Measurements from ENCODE around the gene USP21.

Gene USP21

GRCh38 chr1:161137881-161138280 is 21.4 kb upstream of the USP21 start:
- no peak for DNase-seq

DNA sequence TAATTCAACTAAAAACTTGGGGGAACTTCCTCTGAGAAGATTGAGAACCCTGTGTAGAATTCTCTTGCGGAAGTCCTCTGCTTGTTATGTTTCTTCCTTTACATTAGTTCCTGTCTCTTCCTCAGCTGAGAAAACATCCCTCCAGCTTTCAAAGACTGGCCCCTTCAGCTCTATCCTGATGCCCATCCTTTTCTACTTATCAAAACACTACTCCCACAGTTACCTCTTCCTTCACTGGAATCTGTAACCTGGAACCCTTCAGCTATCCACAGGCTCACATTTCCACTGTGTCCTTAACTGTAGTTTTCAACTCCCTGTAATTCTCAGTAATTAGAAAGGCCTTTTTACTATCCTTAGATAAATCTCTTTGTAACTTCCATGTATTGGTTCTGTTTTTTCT is 20.9 kb upstream of the USP21 start:
- no peak for DNase-seq

GRCh38 chr1:161139766-161140165 is 19.5 kb upstream of the USP21 start:
- DNase-seq: no peak

DNA sequence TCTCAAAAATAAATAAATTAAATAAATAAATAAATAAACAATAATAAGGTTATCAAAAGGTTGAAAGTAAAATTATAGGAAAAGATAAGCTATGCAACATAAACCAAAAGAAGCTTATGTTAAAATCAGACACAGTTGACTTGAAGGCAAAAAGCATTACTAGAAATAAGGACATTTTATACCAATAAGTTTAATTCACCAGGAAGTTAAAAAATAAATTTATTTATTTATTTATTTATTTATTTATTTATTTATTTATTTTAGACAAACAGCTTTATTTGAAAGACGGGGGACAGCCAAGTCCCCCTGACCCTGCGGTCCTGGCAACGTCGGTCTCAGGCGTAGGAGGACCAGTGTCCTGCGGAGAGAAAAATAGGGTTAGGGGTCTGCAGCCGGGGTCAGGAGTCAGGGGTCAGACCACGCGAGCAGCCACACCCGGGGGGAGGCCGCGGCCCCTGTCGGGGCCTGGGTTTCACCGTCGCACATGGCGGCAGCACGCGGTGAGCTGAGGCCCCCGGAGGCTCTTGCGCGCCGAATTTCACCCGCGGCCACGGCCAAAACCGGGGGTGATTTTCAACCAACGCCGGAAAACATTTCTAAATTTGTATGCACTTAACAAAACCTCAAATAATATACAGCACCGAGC is 18.4 kb upstream of the USP21 start:
- DNase-seq: no peak

- no peak for DNase-seq
Observed at GRCh38 chr1:161145832-161146231, 13.5 kb upstream of the USP21 start.

DNA sequence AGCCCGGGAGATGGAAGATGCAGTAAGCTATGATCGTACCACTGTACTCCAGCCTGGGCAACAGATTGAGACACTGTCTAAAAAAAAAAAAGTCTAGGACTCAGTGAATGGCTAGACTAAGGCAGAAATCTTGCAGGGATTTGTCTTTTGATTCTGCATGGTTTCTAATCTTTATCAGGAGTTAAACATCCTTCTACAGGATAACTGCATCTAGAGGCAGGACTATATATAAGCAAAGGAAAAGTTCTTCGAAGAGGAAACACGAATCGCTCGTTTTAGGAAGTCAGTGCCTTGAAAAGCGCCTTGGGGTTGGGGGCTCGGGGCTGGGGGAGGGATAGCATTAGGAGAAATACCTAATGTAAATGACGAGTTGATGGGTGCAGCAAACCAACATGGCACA is 6.1 kb upstream of the USP21 start:
- DNase-seq: no peak

GRCh38 chr1:161153682-161154337 is 5.5 kb upstream of the USP21 start, which contains the start of gene UFC1:
Gene UFC1, plus strand, starts transcription at chr1:161153978. Its CDS starts 20 bp downstream, at chr1:161153998.
- DNase-seq: peak; percentile 90

DNA sequence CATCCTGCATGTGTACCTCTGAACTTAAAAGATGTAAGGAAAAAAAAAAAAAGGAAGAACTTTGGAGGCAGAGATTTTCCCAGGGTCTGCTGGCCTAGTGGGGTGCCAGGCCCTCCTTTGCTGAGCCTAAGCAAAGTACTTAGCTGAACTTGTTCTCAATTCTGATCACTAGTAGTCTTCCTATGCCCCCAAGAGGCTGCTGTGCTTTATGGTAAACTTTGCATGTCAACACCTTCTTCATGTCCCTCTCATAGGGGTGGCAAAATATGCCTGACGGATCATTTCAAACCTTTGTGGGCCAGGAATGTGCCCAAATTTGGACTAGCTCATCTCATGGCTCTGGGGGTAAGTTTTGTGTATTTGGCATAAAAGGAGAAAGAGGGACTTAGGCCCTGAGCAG is 1.4 kb upstream of the USP21 start:
- DNase-seq: no peak

GRCh38 chr1:161158316-161159010 is 837 bp upstream of the USP21 start:
- DNase-seq: no peak

- no peak for DNase-seq
Observed at GRCh38 chr1:161159913-161160243, 578 bp downstream of the USP21 start.

DNA sequence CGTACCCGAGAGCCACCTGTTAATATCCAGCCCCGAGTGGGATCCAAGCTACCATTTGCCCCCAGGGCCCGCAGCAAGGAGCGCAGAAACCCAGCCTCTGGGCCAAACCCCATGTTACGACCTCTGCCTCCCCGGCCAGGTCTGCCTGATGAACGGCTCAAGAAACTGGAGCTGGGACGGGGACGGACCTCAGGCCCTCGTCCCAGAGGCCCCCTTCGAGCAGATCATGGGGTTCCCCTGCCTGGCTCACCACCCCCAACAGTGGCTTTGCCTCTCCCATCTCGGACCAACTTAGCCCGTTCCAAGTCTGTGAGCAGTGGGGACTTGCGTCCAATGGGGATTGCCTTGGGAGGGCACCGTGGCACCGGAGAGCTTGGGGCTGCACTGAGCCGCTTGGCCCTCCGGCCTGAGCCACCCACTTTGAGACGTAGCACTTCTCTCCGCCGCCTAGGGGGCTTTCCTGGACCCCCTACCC is 1.4 kb downstream of the USP21 start:
- no peak for DNase-seq

GRCh38 chr1:161161652-161162051 is 2.4 kb downstream of the USP21 start:
- no peak for DNase-seq

- DNase-seq: no peak
Observed at GRCh38 chr1:161162052-161162451, 2.8 kb downstream of the USP21 start.

- no peak for DNase-seq
Observed at GRCh38 chr1:161162806-161163205, 3.5 kb downstream of the USP21 start.

- DNase-seq: no peak
Observed at GRCh38 chr1:161163793-161164192, 4.5 kb downstream of the USP21 start.

- no peak for DNase-seq
Observed at GRCh38 chr1:161164901-161165610, 5.8 kb downstream of the USP21 start.

- peak; percentile 96 for DNase-seq
Observed at GRCh38 chr1:161165742-161166668, 6.7 kb downstream of the USP21 start, which contains the start of gene PPOX. Gene PPOX, plus strand, starts transcription at chr1:161166426. Its CDS starts 422 bp downstream, at chr1:161166848.

DNA sequence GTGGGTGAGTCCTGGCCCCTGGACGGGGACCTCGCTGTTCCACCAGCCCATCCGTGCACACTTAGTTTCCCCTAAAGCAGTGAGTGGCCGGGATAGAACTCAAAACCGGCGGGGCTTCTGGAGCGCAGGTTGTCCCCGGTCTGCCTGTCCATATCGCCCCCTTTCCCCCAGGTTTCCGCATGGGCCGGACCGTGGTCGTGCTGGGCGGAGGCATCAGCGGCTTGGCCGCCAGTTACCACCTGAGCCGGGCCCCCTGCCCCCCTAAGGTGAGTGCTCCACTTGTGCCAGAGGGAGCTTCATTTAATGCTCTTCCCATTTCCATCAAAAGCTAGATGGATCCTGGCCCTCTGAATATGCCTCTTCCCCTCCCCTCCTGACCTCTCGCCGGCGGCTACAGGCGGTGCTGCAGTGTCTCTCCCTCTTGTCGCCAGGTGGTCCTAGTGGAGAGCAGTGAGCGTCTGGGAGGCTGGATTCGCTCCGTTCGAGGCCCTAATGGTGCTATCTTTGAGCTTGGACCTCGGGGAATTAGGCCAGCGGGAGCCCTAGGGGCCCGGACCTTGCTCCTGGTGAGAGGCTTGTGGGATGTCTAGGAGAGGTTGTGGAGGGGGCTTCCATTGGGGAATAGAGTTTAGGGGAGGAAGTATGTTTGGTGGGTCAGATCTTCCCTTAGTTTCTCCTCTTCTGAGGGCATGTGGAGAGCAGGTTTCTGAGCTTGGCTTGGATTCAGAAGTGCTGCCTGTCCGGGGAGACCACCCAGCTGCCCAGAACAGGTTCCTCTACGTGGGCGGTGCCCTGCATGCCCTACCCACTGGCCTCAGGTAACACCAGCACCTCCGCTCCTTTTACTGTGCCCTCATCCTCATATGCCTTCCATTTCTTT is 7.6 kb downstream of the USP21 start:
- no peak for DNase-seq

- no peak for DNase-seq
Observed at GRCh38 chr1:161168906-161169305, 9.6 kb downstream of the USP21 start.

DNA sequence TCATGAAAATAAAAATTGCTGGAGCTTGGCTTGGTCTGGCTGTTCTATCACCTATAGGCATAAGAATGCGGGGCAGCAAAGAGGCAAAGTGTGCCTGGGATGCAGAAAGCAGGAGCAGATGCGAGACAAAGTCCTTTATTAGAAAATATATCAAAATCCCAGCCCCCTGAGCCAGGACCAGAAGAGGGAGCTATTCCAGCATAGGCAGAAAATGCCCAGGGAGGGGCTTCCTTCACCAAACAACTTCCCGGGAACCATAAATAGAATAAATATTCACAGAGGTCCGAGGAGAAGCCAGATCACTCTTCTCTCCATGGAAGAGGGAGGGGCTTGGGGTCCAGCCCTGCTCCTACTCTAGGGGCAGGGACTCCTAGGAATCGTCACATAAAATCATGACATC is 11.9 kb downstream of the USP21 start:
- no peak for DNase-seq

GRCh38 chr1:161171696-161172095 is 12.4 kb downstream of the USP21 start:
- no peak for DNase-seq

Data from NCI-H2029 (cell line).